ENCODE measurements around the gene KRTAP9-9. TPM values are rescaled to one million over a fixed set of nuclear protein-coding genes. Genes with fewer than 3 reads are reported as not detected.
"Not testable (repeated sequence)": the region's sequence is repeated elsewhere in the genome, so short reads cannot be mapped to it uniquely, and the experiment has no call there.

Gene KRTAP9-9
- not detected in 3 replicates for total RNA-seq

DNA sequence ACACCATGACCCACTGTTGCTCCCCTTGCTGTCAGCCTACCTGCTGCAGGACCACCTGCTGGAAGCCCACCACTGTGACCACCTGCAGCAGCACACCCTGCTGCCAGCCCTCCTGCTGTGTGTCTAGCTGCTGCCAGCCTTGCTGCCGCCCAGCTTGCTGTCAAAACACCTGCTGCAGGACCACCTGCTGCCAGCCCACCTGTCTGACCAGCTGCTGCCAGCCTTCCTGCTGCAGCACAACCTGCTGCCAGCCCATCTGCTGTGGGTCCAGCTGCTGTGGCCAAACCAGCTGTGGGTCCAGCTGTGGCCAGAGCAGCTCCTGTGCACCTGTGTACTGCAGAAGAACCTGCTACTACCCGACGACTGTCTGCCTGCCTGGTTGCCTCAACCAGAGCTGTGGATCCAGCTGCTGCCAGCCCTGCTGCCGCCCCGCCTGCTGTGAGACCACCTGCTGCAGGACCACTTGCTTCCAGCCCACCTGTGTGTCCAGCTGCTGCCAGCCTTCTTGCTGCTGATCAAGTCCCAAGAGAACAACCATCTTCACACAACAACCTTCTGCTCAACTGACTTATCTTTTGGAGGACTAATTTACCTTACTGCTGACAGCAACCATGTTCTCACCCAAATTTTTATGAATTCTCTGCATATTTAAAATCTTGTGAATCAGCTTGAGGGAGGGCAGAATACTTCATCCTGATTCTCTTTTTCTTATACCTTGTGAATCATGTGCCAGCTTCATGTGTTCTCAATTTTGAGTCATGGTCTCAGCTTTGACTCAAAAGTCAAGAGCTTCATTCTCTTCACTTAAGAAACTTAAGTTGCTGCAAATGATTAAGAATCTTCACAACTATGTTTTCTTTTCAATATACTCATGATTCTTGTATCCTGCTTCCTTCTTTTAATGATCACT lies at the start of gene KRTAP9-9:
KRTAP9-9 (plus strand) TSS at position 4 of the 910 bp plus-strand sequence.
- DNase-seq (ENCODE audit: low spot score in 2 of 2, unreplicated experiment in 2 of 2); H3K9me3 Mint-ChIP-seq; H3K36me3 Mint-ChIP-seq; H3K4me1 Mint-ChIP-seq; H3K4me3 Mint-ChIP-seq; H3K27ac Mint-ChIP-seq: not testable (repeated sequence)
- peaks cover 55% of the 10 kb centered on the region for H3K27me3 Mint-ChIP-seq (ENCODE audit: low read depth)

DNA sequence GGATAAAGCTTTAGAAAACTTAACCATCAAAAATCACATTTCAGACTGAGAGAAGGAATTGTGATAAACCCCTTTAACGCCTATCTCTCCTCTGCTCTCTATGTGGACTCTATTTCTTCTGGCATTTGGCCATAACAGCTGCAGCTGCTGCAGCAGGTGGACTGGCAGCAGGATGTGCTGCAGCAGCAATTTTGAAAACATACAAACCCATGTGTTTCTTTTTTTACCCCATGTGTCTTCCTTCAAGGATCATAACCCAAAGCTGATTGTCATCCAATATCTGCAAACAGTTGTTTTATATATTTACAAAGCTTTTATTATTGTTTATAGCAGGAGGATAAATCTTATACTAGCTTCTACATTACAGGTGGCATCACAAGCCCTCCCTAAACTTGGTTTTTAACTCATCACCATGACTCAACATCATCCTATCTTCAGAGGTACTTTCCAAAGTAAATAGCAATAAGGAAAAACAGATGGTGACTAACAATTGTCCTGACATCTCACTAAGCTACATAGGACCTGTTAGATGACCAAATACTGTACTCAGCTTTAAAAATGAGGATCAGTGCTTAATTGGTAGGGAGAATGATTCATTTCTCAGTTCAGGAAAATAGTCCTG lies 43.2 kb upstream of the KRTAP9-9 start:
- no peak overlapping the region for H3K4me3 Mint-ChIP-seq
- no peak overlapping the region for H3K27ac Mint-ChIP-seq
- no peaks in the 10 kb centered on the region for H3K27me3 Mint-ChIP-seq (ENCODE audit: low read depth)
- no peaks in the 10 kb centered on the region for H3K36me3 Mint-ChIP-seq
- TF ChIP-seq, protein P1, sequence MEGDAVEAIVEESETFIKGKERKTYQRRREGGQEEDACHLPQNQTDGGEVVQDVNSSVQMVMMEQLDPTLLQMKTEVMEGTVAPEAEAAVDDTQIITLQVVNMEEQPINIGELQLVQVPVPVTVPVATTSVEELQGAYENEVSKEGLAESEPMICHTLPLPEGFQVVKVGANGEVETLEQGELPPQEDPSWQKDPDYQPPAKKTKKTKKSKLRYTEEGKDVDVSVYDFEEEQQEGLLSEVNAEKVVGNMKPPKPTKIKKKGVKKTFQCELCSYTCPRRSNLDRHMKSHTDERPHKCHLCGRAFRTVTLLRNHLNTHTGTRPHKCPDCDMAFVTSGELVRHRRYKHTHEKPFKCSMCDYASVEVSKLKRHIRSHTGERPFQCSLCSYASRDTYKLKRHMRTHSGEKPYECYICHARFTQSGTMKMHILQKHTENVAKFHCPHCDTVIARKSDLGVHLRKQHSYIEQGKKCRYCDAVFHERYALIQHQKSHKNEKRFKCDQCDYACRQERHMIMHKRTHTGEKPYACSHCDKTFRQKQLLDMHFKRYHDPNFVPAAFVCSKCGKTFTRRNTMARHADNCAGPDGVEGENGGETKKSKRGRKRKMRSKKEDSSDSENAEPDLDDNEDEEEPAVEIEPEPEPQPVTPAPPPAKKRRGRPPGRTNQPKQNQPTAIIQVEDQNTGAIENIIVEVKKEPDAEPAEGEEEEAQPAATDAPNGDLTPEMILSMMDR (IDR thresholded peaks at IDR 0.05; ENCODE audit: unreplicated experiment) = no peak
- peaks cover 23% of the 10 kb centered on the region for H3K9me3 Mint-ChIP-seq
- H3K4me1 Mint-ChIP-seq = no peaks in the 10 kb centered on the region
- DNase-seq (ENCODE audit: low spot score in 2 of 2, unreplicated experiment in 2 of 2) = no peak

DNA sequence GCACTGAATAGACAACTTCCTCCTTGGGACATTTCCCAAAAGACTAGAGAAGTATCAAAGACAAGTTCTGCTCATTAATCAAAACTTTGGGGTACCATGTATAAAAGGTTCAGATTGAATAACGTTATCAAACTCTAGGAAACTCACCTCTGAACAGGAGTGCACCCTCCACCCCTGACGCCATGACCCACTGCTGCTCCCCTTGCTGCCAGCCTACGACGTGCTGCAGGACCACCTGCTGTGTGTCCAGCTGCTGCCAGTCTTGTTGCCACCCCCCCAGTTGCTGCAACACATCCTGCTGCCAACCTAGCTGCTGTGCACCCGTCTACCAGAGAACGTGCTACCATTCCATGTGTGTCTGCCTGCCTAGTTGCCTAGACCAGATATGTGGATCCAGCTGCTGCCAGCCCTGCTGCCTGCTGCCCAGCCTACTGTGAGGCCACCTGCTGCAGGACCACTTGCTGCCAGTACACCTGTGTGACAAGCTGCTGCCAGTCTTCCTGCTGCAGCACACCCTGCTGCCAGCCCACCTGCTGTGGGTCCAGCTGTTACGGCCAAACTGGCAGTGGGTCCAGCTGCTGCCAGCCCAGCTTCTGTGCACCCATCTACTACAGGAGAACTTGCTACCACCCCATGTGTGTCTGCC lies 42.5 kb upstream of the KRTAP9-9 start:
- no peaks in the 10 kb centered on the region for H3K27me3 Mint-ChIP-seq (ENCODE audit: low read depth)
- H3K36me3 Mint-ChIP-seq = no peaks in the 10 kb centered on the region
- TF ChIP-seq, protein P1 (IDR thresholded peaks at IDR 0.05; ENCODE audit: unreplicated experiment) = no peak
- H3K27ac Mint-ChIP-seq = no peak overlapping the region
- peaks cover 19% of the 10 kb centered on the region for H3K9me3 Mint-ChIP-seq
- no peaks in the 10 kb centered on the region for H3K4me1 Mint-ChIP-seq
- no peak overlapping the region for H3K4me3 Mint-ChIP-seq
- DNase-seq (ENCODE audit: low spot score in 2 of 2, unreplicated experiment in 2 of 2) = no peak

DNA sequence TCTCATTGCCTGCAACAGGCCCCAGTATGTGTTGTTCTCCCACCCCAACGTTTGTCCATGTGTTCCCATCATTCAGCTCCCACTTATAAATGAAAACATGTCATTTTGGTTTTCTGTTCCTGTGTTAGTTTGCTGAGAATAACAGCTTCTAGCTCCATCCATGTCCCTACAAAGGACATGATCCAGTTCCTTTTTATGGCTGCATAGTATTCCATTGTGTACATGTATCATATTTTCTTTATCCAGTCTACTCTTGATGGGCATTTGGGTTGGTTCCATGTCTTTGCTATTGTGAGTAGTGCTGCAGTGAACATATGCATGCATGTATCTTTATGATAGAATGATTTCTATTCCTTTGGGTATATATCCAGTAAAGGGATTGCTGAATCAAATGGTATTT lies 39.5 kb upstream of the KRTAP9-9 start:
- peaks cover 6% of the 10 kb centered on the region for H3K36me3 Mint-ChIP-seq
- no peak for DNase-seq (ENCODE audit: low spot score in 2 of 2, unreplicated experiment in 2 of 2)
- no peak overlapping the region for H3K4me3 Mint-ChIP-seq
- H3K4me1 Mint-ChIP-seq = no peaks in the 10 kb centered on the region
- no peak overlapping the region for H3K27ac Mint-ChIP-seq
- peaks cover 3% of the 10 kb centered on the region for H3K27me3 Mint-ChIP-seq (ENCODE audit: low read depth)
- H3K9me3 Mint-ChIP-seq = peaks cover 11% of the 10 kb centered on the region
- TF ChIP-seq, protein P1 (IDR thresholded peaks at IDR 0.05; ENCODE audit: unreplicated experiment) = no peak

DNA sequence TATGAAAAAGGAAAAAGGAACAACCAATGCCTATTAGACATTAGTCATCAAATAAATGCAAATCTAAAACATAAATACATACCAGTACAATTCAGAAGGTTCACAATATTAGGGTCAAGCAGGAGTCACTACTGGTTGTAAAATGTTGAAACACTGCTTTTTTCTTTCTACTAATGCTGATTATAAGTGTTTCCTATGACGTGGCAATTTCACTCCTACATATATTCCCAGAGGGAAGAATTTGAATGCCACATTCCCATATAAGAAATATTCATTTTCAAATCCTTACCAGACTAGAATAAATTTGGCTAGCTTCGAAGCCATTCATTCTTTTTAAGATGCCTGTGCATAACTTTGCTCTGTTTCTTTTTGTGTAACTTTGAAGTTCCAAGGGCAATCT lies 31.4 kb upstream of the KRTAP9-9 start:
- TF ChIP-seq, protein P1 (IDR thresholded peaks at IDR 0.05; ENCODE audit: unreplicated experiment) = no peak
- H3K9me3 Mint-ChIP-seq = peaks cover 23% of the 10 kb centered on the region
- H3K4me3 Mint-ChIP-seq = no peak overlapping the region
- peaks cover 2% of the 10 kb centered on the region for H3K4me1 Mint-ChIP-seq
- peaks cover 7% of the 10 kb centered on the region for H3K36me3 Mint-ChIP-seq
- peaks cover 14% of the 10 kb centered on the region for H3K27me3 Mint-ChIP-seq (ENCODE audit: low read depth)
- peak overlapping the region; percentile 17 for H3K27ac Mint-ChIP-seq
- no peak for DNase-seq (ENCODE audit: low spot score in 2 of 2, unreplicated experiment in 2 of 2)

DNA sequence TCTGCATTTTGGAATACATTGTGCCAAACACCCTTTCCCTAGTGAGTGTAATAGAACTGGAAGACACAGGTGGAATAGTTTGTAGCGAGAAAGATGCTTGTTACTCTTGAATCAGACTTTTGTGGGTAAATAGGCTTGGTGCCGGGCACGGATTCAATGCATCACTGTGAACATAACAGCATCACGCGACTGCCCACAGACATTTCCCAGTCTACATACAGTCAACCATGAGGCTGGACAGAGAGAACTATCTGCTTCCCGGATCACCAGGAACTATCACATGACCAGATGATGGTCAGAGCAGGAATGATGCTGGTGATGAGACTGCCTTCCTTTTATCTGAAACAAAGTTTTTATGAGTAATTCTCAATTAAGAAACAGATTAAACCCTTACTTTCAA lies 29.1 kb upstream of the KRTAP9-9 start:
- peaks cover 13% of the 10 kb centered on the region for H3K27me3 Mint-ChIP-seq (ENCODE audit: low read depth)
- TF ChIP-seq, protein P1 (IDR thresholded peaks at IDR 0.05; ENCODE audit: unreplicated experiment) = no peak
- H3K9me3 Mint-ChIP-seq = peaks cover 14% of the 10 kb centered on the region
- no peak overlapping the region for H3K27ac Mint-ChIP-seq
- no peak overlapping the region for H3K4me3 Mint-ChIP-seq
- DNase-seq (ENCODE audit: low spot score in 2 of 2, unreplicated experiment in 2 of 2) = no peak
- H3K4me1 Mint-ChIP-seq = peaks cover 2% of the 10 kb centered on the region
- no peaks in the 10 kb centered on the region for H3K36me3 Mint-ChIP-seq

DNA sequence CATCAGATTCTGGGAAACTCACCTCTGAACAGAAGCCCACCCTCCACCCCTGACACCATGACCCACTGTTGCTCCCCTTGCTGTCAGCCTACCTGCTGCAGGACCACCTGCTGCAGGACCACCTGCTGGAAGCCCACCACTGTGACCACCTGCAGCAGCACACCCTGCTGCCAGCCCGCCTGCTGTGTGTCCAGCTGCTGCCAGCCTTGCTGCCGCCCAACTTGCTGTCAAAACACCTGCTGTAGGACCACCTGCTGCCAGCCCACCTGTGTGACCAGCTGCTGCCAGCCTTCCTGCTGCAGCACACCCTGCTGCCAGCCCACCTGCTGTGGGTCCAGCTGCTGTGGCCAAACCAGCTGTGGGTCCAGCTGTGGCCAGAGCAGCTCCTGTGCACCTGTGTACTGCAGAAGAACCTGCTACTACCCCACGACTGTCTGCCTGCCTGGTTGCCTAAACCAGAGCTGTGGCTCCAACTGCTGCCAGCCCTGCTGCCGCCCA lies 28.5 kb upstream of the KRTAP9-9 start, which contains the start of gene KRTAP9-2:
KRTAP9-2 (plus strand) TSS at position 51 of the 498 bp plus-strand sequence; CDS start at position 58, 7 bp downstream.
- H3K27ac Mint-ChIP-seq; H3K9me3 Mint-ChIP-seq; H3K27me3 Mint-ChIP-seq (ENCODE audit: low read depth); DNase-seq (ENCODE audit: low spot score in 2 of 2, unreplicated experiment in 2 of 2); H3K36me3 Mint-ChIP-seq; H3K4me1 Mint-ChIP-seq; H3K4me3 Mint-ChIP-seq: not testable (repeated sequence)
